HG03442 (cell line): Measurements from ENCODE around the gene MFAP1.
A peak's percentile ranks its signal among the peaks of the same experiment; 100 is the strongest.

ENCODE experiments used
- ATAC-seq: cut with Tn5 transposase; IDR thresholded peaks from one replicate; pipeline ENCODE4 v1.9.1; 2021; ENCODE audit warnings: mild to moderate bottlenecking, moderate library complexity; ENCODE audit not compliant: unreplicated experiment

Gene MFAP1

DNA sequence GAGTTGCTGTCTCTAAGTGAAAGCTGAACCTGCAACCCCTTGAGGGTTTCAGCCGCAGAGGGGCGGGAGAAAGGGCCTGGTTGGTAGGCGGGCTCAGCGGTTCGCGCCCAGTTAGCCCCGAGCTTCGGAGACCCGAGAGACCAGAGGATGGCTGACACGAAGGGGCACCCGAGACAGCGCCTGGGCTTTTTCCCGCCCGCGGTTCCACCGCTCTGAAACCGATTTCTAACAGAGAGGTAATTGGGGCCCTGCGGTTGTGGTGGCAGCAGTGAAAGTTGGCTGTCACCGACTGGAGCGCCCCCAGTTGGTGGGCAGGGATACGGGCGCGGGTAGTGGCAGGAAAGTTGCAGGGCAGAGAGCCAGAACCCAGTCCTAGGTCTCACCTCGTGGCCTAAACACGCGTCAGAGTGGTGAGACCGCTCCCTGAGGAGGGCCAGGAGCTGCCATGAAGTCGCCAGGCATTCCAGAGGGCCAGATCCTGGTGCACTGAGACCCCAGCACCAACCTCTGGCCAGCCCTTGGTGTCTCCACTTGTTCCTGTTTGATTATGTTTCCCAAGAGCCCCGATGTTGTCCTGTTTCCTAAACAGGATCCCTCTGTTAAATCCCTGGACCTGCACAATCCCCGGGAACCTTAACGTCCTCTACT lies 47.1 kb downstream of the MFAP1 start:
- ATAC-seq, result peak; percentile 49

DNA sequence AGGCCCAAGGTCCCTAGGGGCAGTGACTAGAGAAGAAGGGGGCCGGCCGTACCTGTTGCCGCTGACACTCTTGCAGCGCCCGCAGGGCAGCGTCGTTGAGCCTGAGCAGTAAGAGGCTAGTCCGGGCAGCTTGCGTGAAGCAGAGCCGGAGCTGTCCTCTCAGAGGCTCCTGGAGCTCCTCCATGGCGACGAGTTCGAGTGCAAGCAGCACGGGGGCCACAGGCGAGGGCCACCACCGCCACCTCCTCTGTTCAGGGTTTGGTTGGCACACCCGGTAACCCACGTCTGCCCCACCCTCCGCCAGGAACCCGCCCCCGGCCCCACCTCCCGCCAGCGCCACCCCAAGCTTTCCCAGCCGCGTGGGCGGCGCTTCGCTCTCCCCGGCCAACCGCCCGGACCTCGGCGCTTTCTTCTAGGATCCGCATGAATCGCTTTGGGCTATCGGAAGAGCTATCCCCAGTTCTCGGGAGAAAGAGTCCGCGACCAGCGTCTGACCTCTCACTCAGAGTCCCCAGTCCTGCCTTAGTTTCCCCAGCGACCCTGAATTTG lies 47.7 kb downstream of the MFAP1 start, which contains the start of gene ELL3:
Gene ELL3 (minus strand): TSS at position 249 of the 549 bp plus-strand sequence. CDS start 65 bp downstream, at position 184.
- ATAC-seq, result peak; percentile 29

DNA sequence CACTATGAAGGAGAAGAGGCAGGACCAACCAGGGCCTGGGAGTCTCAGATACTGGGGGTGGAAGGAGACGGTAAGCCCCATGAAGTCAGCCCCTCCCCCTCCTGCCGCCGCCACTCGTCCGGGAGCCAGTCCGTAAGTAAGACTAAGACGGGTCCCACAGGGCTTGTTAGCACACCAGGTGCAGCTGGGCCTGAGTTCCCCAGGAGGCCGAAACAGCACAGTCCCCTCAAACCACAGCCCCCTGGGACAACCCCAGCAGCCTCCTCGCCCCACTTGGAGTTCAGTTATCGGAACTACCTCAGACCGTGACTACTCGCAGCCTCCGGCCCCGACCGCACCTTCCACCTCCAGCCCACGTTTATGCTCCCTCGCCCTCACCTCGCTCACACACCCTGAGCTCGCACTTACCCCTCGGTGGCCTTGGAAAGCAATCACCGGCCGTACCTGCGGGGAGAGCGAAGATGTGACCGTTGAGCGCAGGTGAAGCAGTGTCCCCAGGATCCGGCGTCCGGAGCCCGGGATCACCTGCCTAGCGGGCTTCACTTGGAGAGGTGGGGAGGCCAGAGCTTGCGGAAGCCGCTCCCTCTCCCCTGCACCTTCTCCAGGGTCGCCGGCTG lies 48.3 kb downstream of the MFAP1 start:
- ATAC-seq, result peak; percentile 47

DNA sequence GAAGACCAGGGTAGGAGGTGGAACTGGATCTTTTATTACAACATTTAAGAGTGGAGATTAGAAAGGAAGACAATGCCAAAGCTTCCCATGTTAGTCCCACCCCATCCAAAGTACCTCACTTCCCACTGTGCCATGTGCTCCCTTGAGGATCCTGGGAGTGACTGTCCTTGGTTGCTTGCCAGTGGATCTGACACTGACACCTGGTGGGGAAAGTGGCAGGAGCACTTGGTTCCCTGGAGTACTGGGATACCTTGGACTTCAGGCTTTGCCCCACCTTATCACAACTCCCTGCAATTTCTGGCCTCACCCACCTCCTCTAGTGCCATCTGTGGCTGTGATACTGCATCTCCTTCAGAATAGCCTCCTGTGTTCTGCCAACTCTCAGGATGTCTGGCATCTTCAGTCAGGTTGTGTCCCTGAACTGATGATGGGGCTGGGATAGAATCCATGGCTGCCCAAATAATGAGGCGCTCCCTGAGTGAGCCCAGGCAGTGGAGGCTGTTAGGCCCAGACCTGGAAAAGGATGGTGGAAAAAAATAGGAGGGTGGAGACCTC lies 49.0 kb downstream of the MFAP1 start:
- no peak for ATAC-seq

DNA sequence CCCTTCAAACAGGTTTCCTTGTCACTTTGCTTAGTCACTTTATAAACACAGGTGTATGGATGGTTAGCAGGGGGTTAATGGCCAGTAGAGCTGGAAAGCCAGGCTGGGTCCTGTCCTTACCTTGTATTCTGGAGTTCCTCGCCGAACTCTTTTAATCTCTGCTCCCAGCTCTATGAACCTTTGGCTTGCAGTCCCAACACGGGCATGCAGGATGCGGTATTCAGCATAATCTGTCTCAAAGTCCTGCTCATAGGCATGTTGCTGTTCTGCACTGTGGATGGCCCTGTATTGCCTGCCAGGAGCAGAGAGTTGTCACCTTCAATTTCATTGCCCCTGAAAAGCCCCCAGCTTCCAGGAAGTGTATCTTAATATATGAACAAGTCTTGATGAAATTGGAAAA lies 50.4 kb downstream of the MFAP1 start:
- no peak for ATAC-seq

DNA sequence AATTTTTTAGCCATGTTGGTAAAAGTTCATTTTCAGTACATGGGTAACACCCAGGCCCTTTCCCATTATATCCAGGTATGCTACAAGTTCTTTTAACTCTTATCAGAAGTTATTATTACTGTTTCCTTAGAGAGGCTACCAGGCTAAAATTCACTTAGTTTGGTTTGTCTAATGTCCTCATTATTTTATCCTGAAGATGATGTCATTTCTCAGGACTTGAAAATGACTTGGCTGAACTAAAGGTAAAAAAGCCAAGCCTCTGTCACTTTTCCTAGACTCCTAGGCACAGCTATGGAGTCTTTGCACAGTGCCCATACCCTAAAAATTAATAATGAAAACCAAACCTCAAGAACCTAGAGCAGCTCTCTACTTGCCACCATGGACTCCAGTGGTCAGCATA lies 51.9 kb downstream of the MFAP1 start:
- ATAC-seq, result no peak

DNA sequence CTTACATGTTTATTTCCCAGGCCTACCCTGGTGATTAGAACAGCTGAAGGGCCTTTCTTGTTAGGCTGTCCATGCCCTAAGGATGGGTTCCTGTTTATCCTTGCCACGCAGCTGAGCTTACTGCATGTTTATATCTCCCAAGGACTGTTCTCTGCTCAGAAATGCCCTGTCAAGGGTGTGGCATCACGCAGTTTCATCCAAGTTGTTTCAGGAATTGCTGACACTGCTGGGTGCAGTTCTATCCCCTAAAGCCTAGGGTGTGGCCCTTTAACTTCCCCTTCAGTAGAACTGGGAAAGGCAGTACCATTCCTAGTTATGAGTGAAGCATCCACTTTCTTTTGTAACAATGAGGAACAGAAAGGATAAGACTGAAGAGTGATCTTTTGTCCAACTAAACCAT lies 52.7 kb downstream of the MFAP1 start:
- ATAC-seq, result no peak

DNA sequence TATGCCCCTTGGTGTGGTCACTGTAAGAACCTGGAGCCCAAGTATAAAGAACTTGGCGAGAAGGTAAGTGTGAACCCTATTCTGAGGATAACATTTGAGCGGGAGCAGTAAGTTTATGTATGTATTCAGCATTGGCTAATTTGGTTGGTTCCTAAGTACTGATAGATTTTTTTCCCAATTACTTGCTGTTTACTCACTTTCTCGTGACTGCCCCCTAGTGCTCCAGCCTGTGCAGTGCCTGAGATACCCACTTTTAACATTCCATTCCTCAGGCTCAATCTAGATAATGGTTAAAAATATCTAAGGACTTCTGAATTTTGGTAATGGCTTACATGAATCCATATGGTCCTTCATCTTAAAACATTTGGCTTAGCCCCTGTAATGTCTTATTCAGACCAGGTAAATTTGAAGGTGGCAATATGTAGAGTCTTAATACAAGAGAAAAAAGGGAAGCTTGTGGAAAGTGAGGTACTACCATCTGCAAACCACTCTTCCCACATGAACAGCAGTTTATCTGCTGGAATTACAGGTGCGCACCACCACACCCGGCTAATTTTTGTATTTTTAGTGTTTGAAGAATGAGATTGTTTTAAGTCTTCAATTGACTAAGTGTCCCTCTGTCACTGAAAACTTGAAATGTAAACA lies 54.8 kb downstream of the MFAP1 start:
- ATAC-seq, result no peak

DNA sequence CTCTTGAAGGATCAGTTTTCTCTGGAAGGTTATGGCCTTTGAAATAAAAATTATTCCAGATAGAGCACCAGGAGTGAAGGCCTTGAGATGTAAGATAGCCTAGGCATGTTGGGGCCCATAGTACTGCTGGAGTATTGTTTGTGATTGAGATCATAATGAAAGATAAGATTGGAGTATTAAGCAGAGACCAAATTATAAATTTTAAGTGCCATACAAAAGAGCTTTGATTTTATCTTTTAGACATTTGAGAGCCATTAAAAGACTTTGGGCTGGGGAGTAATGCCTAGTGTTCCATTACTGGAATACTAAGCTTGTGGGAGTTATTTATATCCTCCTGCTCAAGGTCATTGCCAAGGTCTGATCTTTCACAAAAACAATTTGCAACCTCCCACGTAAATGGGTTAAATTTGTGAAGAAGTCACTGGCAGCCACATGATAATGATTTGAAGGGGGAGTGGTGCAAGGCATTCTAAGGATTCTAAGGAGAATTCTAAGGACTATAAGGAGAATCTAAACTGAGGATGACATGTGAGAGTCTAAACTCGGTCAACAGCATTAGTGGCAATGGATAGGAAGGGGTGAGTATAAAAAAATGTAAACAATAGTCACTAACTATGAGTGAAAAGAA lies 60.6 kb downstream of the MFAP1 start:
- ATAC-seq, result no peak

DNA sequence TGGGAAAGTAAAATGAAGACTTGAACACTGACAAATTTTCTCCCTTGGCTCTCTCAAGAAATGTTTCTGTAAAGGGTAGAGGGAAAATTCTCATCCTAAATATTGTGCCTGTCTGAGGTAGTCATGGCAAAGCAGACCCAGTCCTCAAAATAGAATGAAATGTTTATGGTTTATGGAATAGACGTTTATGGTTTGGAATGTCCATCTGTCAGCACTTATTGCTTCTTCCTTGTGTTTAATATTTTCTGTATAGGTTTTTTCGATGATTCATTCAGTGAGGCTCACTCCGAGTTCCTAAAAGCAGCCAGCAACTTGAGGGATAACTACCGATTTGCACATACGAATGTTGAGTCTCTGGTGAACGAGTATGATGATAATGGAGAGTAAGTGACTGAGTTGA lies 61.7 kb downstream of the MFAP1 start:
- no peak for ATAC-seq
